Measurements from ENCODE around the gene MAST2.

Gene MAST2

DNA sequence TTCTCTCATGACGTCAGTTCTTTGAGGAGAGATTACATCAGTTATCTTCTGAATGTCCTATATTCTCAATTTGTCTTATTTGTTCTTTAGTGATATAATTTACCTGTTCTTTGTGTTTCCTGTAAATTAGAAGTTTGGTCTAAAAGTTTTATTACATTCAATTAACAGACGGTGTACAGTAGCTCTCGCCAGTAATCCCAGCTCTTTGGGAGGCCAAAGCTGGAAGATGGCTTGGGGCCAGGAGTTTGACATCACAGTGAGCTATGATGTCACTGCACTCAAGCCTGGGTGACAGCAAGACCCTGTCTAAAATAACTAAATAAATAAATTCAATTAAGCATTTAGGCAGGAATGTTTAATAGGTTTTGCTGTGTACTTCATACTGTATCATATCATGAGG, 27.6 kb upstream of the MAST2 start:
- TF ChIP-seq, protein P1, sequence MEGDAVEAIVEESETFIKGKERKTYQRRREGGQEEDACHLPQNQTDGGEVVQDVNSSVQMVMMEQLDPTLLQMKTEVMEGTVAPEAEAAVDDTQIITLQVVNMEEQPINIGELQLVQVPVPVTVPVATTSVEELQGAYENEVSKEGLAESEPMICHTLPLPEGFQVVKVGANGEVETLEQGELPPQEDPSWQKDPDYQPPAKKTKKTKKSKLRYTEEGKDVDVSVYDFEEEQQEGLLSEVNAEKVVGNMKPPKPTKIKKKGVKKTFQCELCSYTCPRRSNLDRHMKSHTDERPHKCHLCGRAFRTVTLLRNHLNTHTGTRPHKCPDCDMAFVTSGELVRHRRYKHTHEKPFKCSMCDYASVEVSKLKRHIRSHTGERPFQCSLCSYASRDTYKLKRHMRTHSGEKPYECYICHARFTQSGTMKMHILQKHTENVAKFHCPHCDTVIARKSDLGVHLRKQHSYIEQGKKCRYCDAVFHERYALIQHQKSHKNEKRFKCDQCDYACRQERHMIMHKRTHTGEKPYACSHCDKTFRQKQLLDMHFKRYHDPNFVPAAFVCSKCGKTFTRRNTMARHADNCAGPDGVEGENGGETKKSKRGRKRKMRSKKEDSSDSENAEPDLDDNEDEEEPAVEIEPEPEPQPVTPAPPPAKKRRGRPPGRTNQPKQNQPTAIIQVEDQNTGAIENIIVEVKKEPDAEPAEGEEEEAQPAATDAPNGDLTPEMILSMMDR (IDR thresholded peaks at IDR 0.05; ENCODE audit: low read depth, low read length), result no peak

DNA sequence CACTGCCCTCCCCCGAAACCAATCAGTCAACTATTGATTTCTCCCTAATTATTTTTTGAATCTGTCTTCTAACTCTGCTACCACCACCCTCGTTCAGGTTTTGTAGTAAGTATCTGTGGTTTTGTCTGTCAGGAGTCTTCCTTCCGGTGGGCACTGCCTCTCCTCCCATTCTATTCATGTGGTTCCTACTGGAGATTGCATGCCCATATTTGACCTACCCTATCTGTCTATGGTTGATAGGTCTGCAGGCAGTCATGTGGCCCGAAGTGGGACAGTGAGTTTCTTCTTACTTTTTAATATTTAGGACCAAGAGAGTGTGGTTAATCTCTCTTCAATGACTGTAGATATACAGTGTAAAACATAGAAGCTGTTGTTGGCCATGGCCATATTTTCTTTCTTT, 17.8 kb upstream of the MAST2 start:
- TF ChIP-seq, protein P1 (IDR thresholded peaks at IDR 0.05; ENCODE audit: low read depth, low read length), result no peak
- no peak overlapping the region for H3K4me3 ChIP-seq (ENCODE audit: low read depth, low read length)

More for the DNA sequence above, 27.6 kb upstream of the MAST2 start:
- no peak overlapping the region for H3K4me3 ChIP-seq (ENCODE audit: low read depth, low read length)

DNA sequence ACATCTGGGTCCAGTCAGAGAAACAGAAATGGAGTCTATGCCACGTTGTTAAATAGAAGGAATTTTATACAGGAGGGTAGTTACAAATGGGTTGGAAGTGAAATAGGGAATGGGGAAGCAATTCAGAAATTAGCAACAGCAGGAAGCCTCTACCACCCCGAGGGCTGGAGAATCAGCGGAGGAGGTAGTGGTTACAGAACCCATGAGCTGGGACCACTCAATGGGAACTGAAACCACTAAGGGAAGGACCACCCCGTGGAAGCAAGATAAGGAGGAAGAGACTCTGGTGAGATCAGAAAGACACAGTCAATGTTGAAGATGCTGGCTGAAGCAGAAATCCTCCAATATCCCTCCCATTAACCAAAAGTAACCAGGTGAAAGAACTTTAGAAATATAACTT, 15.5 kb upstream of the MAST2 start:
- TF ChIP-seq, protein P1 (IDR thresholded peaks at IDR 0.05; ENCODE audit: low read depth, low read length), result no peak
- no peak overlapping the region for H3K4me3 ChIP-seq (ENCODE audit: low read depth, low read length)

DNA sequence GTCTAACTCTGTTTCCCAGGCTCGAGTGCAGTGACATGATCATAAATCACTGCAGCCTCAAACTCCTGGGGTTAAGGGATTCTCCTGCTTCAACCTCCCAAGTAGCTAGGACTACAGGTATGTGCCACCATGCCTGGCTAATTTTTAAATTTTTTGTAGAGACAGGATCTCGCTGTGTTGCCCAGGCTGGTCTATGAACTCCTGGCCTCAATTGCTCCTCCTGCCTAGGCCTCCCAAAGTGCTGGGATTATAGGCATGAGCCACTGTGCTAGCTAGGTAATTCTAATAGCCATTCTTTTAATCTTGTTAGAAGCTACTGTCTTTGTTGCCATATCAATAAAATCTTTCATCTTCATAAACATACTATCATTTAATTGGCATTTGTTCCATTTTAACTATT, 13.8 kb upstream of the MAST2 start:
- TF ChIP-seq, protein P1 (IDR thresholded peaks at IDR 0.05; ENCODE audit: low read depth, low read length), result no peak

DNA sequence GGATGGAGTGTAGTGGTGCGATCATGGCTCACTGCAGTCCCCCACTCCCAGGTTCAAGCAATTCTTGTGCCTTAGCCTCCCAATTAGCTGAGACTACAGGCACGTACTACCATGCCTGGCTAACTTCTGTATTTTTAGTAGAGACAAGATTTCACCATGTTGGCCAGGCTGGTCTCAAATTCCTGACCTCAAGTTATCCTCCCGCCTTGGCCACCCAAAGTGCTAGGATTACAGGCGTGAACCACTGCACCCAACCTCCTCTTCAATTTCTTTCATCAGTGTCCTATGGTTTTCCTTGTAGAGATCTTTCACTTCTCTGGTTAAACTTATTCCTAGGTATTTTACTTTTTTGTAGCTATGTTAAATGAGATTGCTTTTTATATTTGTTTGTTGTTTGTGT, 10.7 kb upstream of the MAST2 start:
- TF ChIP-seq, protein P1 (IDR thresholded peaks at IDR 0.05; ENCODE audit: low read depth, low read length), result no peak
- no peak overlapping the region for H3K4me3 ChIP-seq (ENCODE audit: low read depth, low read length)

More for the DNA sequence above, 13.8 kb upstream of the MAST2 start:
- H3K4me3 ChIP-seq (ENCODE audit: low read depth, low read length), result no peak overlapping the region

DNA sequence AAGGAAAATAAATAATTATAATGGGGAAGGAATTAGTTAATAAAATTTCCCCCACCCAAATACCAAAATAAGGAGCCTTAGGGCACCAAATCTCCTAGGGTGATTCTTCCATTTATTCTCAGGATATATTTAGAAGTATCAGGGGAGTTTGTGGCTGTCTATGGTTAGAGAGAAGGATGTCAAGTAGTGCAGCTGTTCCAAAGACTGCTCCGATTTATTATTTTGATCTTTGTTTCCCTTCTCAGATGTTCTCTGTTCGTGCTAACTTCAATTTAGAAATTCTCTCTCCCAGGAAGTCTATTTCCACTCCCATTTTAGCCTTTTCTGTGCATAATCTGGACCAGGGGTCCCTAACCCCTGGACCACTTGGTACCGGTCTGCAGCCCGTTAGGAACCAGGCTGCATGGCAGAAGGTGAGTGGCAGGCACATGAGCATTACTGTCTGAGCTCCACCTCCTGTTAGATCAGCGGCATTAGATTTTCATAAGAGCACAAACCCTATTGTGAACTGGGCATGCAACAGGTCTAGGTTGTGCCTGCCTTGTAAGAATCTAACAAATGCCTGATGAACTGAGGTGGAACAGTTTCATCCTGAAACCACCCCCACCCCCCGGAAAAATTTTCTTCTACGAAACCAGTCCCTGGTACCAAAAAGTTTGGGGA, 9.3 kb upstream of the MAST2 start:
- TF ChIP-seq, protein P1 (IDR thresholded peaks at IDR 0.05; ENCODE audit: low read depth, low read length), result no peak
- no peak overlapping the region for H3K4me3 ChIP-seq (ENCODE audit: low read depth, low read length)

DNA sequence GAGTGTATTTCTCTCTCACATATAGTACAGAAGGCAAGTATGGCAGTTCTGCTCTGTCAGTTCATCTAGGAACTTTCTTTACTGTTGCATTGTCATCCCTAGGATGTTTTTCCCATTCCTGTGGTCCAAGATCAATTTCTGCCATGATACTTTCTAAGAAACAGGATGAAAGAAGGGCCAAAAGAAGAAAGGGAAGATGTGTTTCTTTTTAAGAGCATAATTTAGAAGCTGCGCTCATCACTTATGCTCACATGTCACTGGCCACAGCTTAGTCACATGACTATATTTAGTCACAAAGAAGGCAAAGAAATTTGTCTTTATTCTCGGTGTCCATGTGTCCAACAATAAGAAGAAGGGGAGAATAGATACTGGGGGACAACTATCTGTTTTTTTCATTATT, 7.0 kb upstream of the MAST2 start:
- H3K4me3 ChIP-seq (ENCODE audit: low read depth, low read length), result no peak overlapping the region
- TF ChIP-seq, protein P1 (IDR thresholded peaks at IDR 0.05; ENCODE audit: low read depth, low read length), result no peak
